Gastrocnemius medialis (tissue), 4 donors: Measurements from ENCODE around the gene C4BPA. TPM values are rescaled to one million over a fixed set of nuclear protein-coding genes. Genes with fewer than 3 reads are reported as not detected.

Experiments
- ATAC-seq, 2 donors: fragments of 150-250 bp; one replicate each; pipeline ENCODE4 v1.9.1; 2016
- DNase-seq, 2 donors: peaks; one replicate each; pipeline ENCODE4 v3.0.0-alpha.2; 2019
- H3K27ac ChIP-seq, 4 donors: fragments of 200-600 bp; sonication (generic); 1 replicate in 1 of 4; 2 replicates in 3 of 4; pipeline ENCODE4 v1.5.1; 2016 to 2018; ENCODE audit warnings: mild to moderate bottlenecking in 2 of 4, moderate library complexity in 1 of 4
- H3K27me3 ChIP-seq, 3 donors: fragments of 200-600 bp; sonication (generic) in 2 of 3; 1 replicate in 1 of 3; 2 replicates in 2 of 3; pipeline versions ENCODE4 v1.5.1 to v1.6.0; 2016 to 2019; ENCODE audit warnings: mild to moderate bottlenecking in 1 of 3, moderate library complexity in 1 of 3
- H3K36me3 ChIP-seq, 2 donors: fragments of 200-600 bp; sonication (generic) in 1 of 2; one replicate each; pipeline ENCODE4 v1.5.1; 2017 to 2018
- H3K4me1 ChIP-seq, 2 donors: fragments of 200-600 bp; sonication (generic) in 1 of 2; one replicate each; pipeline ENCODE4 v1.5.1; 2016 to 2017; ENCODE audit warnings: mild to moderate bottlenecking in 2 of 2
- H3K4me3 ChIP-seq, 4 donors: fragments of 200-600 bp; sonication (generic) in 3 of 4; 1 replicate in 1 of 4; 2 replicates in 3 of 4; pipeline ENCODE4 v1.5.1; 2016 to 2019; ENCODE audit warnings: mild to moderate bottlenecking in 2 of 4
- H3K9me3 ChIP-seq, 3 donors: fragments of 200-600 bp; sonication (generic) in 2 of 3; 1 replicate in 1 of 3; 2 replicates in 2 of 3; pipeline ENCODE4 v1.5.1; 2016 to 2019
- POLR2A ChIP-seq, 2 donors: fragments of 450-650 bp; IDR thresholded peaks; one replicate each; pipeline ENCODE4 v1.6.1; 2017; ENCODE audit warnings: antibody characterized with exemption in 2 of 2, mild to moderate bottlenecking in 2 of 2, moderate library complexity in 2 of 2
- in situ Hi-C, 4 donors: fragments of 200-750 bp; cut with MboI; loops; one replicate each; pipeline versions ENCODE4 v1.15.0 to v1.8.0; 2017; ENCODE audit warnings: low sequenced_read_pairs in 4 of 4
- intact Hi-C: fragments of 100-400 bp; cut with DNase I; formaldehyde crosslinking; loops from one replicate; pipeline ENCODE4 v1.15.1; 2023; ENCODE audit warnings: low total_unique reads
- total RNA-seq, 4 donors: library from RNA; depleted of rRNA; stranded (reverse); fragments of >200 nt; gene quantifications; one replicate each; pipeline versions ENCODE4 v1.1.0 to v1.2.3, GENCODE V29; 2016
- TF ChIP-seq, protein P1 (sequence below), 5 experiments: fragments of 450-650 bp in 3 of 5; fragments of 200-600 bp in 2 of 5; sonication (generic) in 2 of 5; IDR thresholded peaks in 4 of 5; conservative IDR thresholded peaks in 1 of 5; 1 replicate in 4 of 5; 2 replicates in 1 of 5; pipeline ENCODE4 v1.5.1; 2016 to 2019; ENCODE audit warnings: antibody characterized with exemption in 5 of 5, mild to moderate bottlenecking in 3 of 5, moderate library complexity in 3 of 5

The C4BPA gene
- total RNA-seq, 4 donors from 2014 or later = 0.81 to 2.8 TPM; not detected in 2

DNA sequence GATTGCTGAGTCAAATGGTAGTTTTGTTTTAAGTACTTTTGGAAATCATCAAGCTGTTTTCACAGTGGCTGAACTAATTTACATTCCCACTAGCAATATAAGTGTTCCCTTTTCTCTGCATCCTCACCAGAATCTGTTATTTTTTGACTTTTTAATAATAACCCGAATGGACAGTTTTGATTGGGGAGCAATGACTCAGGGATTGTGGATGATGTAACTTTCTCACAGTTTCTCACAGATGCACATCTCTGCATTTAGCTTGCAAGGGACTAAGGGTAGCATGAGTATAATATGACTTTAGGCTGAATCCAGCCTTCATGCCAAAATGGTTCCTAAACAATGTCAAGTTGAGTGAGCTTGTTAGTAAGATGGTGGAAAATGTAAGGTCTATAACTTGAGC lies 90.2 kb downstream of the C4BPA start:
- H3K27ac ChIP-seq = no peak overlapping the region
- no peak for ATAC-seq
- H3K27me3 ChIP-seq = no peaks in the 10 kb centered on the region
- intact Hi-C loops = no loop called here
- H3K36me3 ChIP-seq = no peaks in the 10 kb centered on the region
- no peaks in the 10 kb centered on the region for H3K4me1 ChIP-seq
- no peak for DNase-seq
- in situ Hi-C loops = loop anchor here in 1 of 4 donors (25.0 kb wide), 1 partner anchor 218 kb away; no protein-coding TSS in a partner anchor
- TF ChIP-seq, protein P1, sequence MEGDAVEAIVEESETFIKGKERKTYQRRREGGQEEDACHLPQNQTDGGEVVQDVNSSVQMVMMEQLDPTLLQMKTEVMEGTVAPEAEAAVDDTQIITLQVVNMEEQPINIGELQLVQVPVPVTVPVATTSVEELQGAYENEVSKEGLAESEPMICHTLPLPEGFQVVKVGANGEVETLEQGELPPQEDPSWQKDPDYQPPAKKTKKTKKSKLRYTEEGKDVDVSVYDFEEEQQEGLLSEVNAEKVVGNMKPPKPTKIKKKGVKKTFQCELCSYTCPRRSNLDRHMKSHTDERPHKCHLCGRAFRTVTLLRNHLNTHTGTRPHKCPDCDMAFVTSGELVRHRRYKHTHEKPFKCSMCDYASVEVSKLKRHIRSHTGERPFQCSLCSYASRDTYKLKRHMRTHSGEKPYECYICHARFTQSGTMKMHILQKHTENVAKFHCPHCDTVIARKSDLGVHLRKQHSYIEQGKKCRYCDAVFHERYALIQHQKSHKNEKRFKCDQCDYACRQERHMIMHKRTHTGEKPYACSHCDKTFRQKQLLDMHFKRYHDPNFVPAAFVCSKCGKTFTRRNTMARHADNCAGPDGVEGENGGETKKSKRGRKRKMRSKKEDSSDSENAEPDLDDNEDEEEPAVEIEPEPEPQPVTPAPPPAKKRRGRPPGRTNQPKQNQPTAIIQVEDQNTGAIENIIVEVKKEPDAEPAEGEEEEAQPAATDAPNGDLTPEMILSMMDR (IDR thresholded peaks at IDR 0.05 in 4 of 5, conservative IDR thresholded peaks at IDR 0.05 in 1 of 5) = no peak
- no peak for TF ChIP-seq POLR2A (IDR thresholded peaks at IDR 0.05)
- H3K4me3 ChIP-seq = no peak overlapping the region
- no peaks in the 10 kb centered on the region for H3K9me3 ChIP-seq

Other genes with a start within 250 kb of the C4BPA start
- gene IL20, start 238.6 kb upstream of the C4BPA start, total RNA-seq = not detected
- not detected for gene IL24, start 206.8 kb upstream of the C4BPA start, total RNA-seq
- gene FCMR, start 182.3 kb upstream of the C4BPA start, total RNA-seq = 10 to 100 TPM in 1 of 4 donors, 1 to 10 TPM in 3; 2.1 to 10.2 (median 4.7) TPM
- gene PIGR, start 157.8 kb upstream of the C4BPA start, total RNA-seq = 10 to 100 TPM in 1 of 4 donors, under 1 TPM in 2, not detected in 1; 0.10 to 28.4 (median 0.11) TPM
- gene FCAMR, start 133.8 kb upstream of the C4BPA start, total RNA-seq = not detected
- gene C1orf116, start 71.5 kb upstream of the C4BPA start, total RNA-seq = 1 to 10 TPM in 1 of 4 donors, under 1 TPM in 3; 0.46 to 1.1 (median 0.65) TPM
- gene YOD1, start 53.0 kb upstream of the C4BPA start, total RNA-seq = 1 to 10 TPM; 3.0 to 6.7 (median 6.2) TPM
- gene PFKFB2, start 51.0 kb upstream of the C4BPA start, total RNA-seq = 10 to 100 TPM; 35.5 to 40.3 (median 37.6) TPM
- gene C4BPB, start 15.4 kb upstream of the C4BPA start, total RNA-seq = under 1 TPM in 2 of 4 donors, not detected in 2; 0.46 to 0.62 TPM
- gene CD55, start 217.4 kb downstream of the C4BPA start, total RNA-seq = 100 to 1,000 TPM in 2 of 4 donors, 10 to 100 TPM in 2; 75.2 to 428 (median 110) TPM